PFSK-1 (cell line): ENCODE data around the gene CDCP2.

Experiments used
- FOXP2 ChIP-seq: optimal IDR thresholded peaks from 2 replicates; pipeline ENCODE3; 2011; ENCODE audit warnings: borderline replicate concordance, control low read depth, inconsistent platforms; ENCODE audit not compliant: insufficient read depth; ENCODE audit errors: extremely low read length, extremely low read depth
- POLR2AphosphoS5 ChIP-seq: IDR thresholded peaks from 2 replicates; pipeline ENCODE4 v1.6.1; 2012; ENCODE audit warnings: low read depth, mild to moderate bottlenecking, control low read depth, low read length, moderate library complexity
- REST ChIP-seq, 2 experiments: IDR thresholded peaks; 2 replicates each; pipeline versions ENCODE4 v1.6.1 to v1.8.0; 2011 to 2012; ENCODE audit warnings: low read depth in 2 of 2, low read length in 2 of 2, control low read depth in 1 of 2, inconsistent platforms in 1 of 2, mild to moderate bottlenecking in 1 of 2, moderate library complexity in 1 of 2; ENCODE audit not compliant: insufficient read depth in 1 of 2
- SIN3A ChIP-seq: IDR thresholded peaks from 2 replicates; pipeline ENCODE4 v1.6.1; 2012; ENCODE audit warnings: mild to moderate bottlenecking, low read length, moderate library complexity, borderline replicate concordance; ENCODE audit not compliant: insufficient read depth
- TAF1 ChIP-seq: IDR thresholded peaks from 2 replicates; pipeline ENCODE4 v1.6.1; 2012; ENCODE audit warnings: low read length, control low read depth, borderline replicate concordance; ENCODE audit not compliant: insufficient read depth

DNA sequence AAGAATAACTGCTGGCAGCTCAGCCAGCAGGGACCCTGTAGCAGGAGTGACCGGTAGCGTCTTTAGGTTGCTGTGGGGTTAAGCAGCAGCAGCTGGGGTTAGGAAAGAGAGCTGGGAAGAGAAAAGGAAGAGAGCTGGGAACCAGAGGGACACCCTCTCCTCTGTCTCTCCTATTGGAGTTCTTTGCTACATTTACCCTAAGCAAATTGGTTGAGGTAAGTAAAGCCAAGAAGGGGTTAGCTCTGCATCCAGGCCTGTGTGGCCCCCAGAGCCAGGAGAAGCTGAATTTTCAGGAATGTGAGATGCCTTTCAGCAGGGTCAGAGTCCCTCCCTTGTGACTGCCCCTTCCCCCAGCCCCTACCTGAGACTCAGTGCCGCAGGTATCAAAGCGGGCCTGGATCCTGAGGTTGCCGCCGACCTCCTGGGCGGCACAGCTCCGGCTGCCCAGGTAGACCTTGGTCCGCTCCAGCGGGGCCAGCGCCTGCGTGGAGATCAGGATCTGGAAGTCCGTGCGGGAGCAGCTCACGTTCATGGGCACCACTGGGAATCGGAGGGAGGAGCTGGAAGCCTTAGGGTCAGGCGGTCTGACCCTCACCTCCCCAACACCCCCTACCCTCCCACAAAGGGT lies 16.4 kb downstream of the CDCP2 start:
- no peak for TF ChIP-seq POLR2AphosphoS5
- TF ChIP-seq FOXP2, result no peak
- no peak for TF ChIP-seq TAF1
- no peak for TF ChIP-seq SIN3A
- no peak for TF ChIP-seq REST (IDR thresholded peaks at IDR 0.05; ENCODE audit: insufficient read depth in 1 of 2, low read depth in 2 of 2, low read length in 2 of 2)
